Inflammatory macrophage (primary cell): ENCODE data around the gene CSNK1D.

Source experiments
- DNase-seq, 2 donors: peaks; one replicate each; pipeline ENCODE4 v3.0.0-alpha.2; 2020 to 2022

CSNK1D gene

GRCh38 chr17:82249896-82250581 is 23.5 kb downstream of the CSNK1D start:
- DNase-seq: no peak

GRCh38 chr17:82248815-82249674 is 24.5 kb downstream of the CSNK1D start:
- DNase-seq: no peak

GRCh38 chr17:82247856-82248671 is 25.4 kb downstream of the CSNK1D start:
- DNase-seq: no peak

- peak in 1 of 2 donors; percentile 43 for DNase-seq
Measured at GRCh38 chr17:82247182-82247823, 26.2 kb downstream of the CSNK1D start.

GRCh38 chr17:82246365-82247181 is 26.9 kb downstream of the CSNK1D start:
- no peak for DNase-seq

GRCh38 chr17:82246040-82246364 is 27.5 kb downstream of the CSNK1D start:
- DNase-seq: no peak

GRCh38 chr17:82245134-82246039 is 28.1 kb downstream of the CSNK1D start:
- no peak for DNase-seq

- DNase-seq: peak in 1 of 2 donors; percentile 46
Measured at GRCh38 chr17:82244413-82245133, 28.9 kb downstream of the CSNK1D start.

GRCh38 chr17:82243648-82244412 is 29.7 kb downstream of the CSNK1D start:
- no peak for DNase-seq

GRCh38 chr17:82242977-82243647 is 30.4 kb downstream of the CSNK1D start:
- DNase-seq: no peak

GRCh38 chr17:82242698-82242976 is 30.9 kb downstream of the CSNK1D start:
- no peak for DNase-seq

- no peak for DNase-seq
Measured at GRCh38 chr17:82241926-82242697, 31.4 kb downstream of the CSNK1D start.

- peak; percentile 89 for DNase-seq
Measured at GRCh38 chr17:82241183-82241925, 32.1 kb downstream of the CSNK1D start.

GRCh38 chr17:82240506-82241182 is 32.9 kb downstream of the CSNK1D start:
- DNase-seq: no peak

- DNase-seq: no peak
Measured at GRCh38 chr17:82239926-82240505, 33.5 kb downstream of the CSNK1D start.

- no peak for DNase-seq
Measured at GRCh38 chr17:82239401-82239925, 34.0 kb downstream of the CSNK1D start.
